ENCODE data around the gene CX3CR1.

CX3CR1 gene

GRCh38 chr3:39262846-39263245, 17.0 kb downstream of the CX3CR1 start:
- DNase-seq (ENCODE audit: low read depth, low spot score): no peak
- in situ Hi-C loops (cut with HindIII; ENCODE audit: low sequenced_read_pairs): no loop called here
- H3K4me3 ChIP-seq (ENCODE audit: low read depth, low read length): no peak overlapping the region
- no peak for TF ChIP-seq CTCF (IDR thresholded peaks at IDR 0.05; ENCODE audit: low read depth, low read length)

GRCh38 chr3:39261726-39262125, 18.1 kb downstream of the CX3CR1 start:
- H3K4me3 ChIP-seq (ENCODE audit: low read depth, low read length): no peak overlapping the region
- DNase-seq (ENCODE audit: low read depth, low spot score): no peak
- in situ Hi-C loops (cut with HindIII; ENCODE audit: low sequenced_read_pairs): no loop called here
- no peak for TF ChIP-seq CTCF (IDR thresholded peaks at IDR 0.05; ENCODE audit: low read depth, low read length)

GRCh38 chr3:39260957-39261356, 18.9 kb downstream of the CX3CR1 start:
- TF ChIP-seq CTCF (IDR thresholded peaks at IDR 0.05; ENCODE audit: low read depth, low read length): peak; percentile 23
- peak; percentile 79 for DNase-seq (ENCODE audit: low read depth, low spot score)
- in situ Hi-C loops (cut with HindIII; ENCODE audit: low sequenced_read_pairs): no loop called here
- H3K4me3 ChIP-seq (ENCODE audit: low read depth, low read length): no peak overlapping the region

GRCh38 chr3:39260318-39260717, 19.5 kb downstream of the CX3CR1 start:
- no peak overlapping the region for H3K4me3 ChIP-seq (ENCODE audit: low read depth, low read length)
- in situ Hi-C loops (cut with HindIII; ENCODE audit: low sequenced_read_pairs): no loop called here
- no peak for DNase-seq (ENCODE audit: low read depth, low spot score)
- TF ChIP-seq CTCF (IDR thresholded peaks at IDR 0.05; ENCODE audit: low read depth, low read length): no peak

GRCh38 chr3:39255503-39256325, 24.1 kb downstream of the CX3CR1 start:
- no peak overlapping the region for H3K4me3 ChIP-seq (ENCODE audit: low read depth, low read length)
- no peak for DNase-seq (ENCODE audit: low read depth, low spot score)
- no peak for TF ChIP-seq CTCF (IDR thresholded peaks at IDR 0.05; ENCODE audit: low read depth, low read length)
- in situ Hi-C loops (cut with HindIII; ENCODE audit: low sequenced_read_pairs): no loop called here

GRCh38 chr3:39254806-39255449, 24.9 kb downstream of the CX3CR1 start:
- in situ Hi-C loops (cut with HindIII; ENCODE audit: low sequenced_read_pairs): no loop called here
- H3K4me3 ChIP-seq (ENCODE audit: low read depth, low read length): no peak overlapping the region
- TF ChIP-seq CTCF (IDR thresholded peaks at IDR 0.05; ENCODE audit: low read depth, low read length): no peak
- DNase-seq (ENCODE audit: low read depth, low spot score): peak; percentile 17
